ELF-1 (cell line): ENCODE measurements around the gene ZBTB20.
A peak's percentile ranks its signal among the peaks of the same experiment; 100 is the strongest.

ENCODE experiments used
- DNase-seq: peaks from one replicate; pipeline ENCODE4 v3.0.0-alpha.2; 2016; ENCODE audit warnings: low read depth, low spot score

The ZBTB20 gene

DNA sequence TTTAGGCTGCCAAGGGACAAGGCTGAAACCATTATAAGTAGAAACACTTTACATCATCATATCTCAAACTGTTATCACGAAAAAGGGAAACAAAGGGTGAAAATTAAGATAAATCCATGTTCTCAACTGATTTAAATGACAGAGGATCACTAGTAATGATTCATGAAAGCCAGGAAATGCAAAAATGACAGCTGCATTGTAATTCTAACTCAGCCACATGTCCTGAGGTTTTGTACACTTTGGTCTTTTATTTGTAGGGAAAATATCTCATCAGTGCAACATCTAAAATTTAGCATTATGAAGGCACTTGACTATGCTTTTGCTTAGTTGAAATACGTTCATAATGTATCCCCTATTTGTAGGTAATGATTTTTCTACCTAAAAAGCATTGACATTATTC, 473.6 kb downstream of the ZBTB20 start:
- no peak for DNase-seq

DNA sequence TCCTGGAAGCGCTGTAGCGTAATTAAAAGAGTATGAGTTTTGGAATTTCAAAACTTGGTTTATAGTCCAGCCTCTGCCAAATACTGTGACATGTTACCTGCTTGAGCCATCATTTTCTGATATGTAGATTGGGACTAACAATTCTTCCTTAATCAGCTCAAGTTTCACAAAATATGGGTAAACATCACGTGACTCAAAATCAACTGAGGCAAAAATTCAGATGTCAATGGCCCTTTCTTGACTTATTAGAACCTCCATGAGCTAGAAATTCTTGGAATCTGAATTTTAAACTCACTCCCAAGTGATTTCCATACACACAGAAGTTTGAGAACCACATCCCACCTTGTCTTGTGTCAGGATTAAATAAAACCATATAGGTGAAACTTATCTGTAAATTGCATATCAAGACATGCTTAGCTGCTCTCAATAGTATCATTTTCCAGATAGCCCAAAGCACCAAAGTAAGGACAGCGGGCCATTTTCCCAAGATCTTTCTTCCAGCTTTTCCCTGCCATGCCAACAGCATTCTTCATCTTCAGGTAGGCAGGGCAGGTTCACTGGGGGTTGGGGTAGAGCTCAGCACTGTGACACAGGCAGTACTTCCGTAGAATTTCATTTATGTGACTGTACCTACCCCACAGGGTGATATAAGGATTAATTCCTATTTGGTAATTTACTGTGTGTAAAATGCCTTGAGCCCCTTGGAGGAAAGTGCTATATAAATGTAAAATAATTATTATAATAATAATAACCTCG, 474.2 kb downstream of the ZBTB20 start:
- DNase-seq, result no peak

DNA sequence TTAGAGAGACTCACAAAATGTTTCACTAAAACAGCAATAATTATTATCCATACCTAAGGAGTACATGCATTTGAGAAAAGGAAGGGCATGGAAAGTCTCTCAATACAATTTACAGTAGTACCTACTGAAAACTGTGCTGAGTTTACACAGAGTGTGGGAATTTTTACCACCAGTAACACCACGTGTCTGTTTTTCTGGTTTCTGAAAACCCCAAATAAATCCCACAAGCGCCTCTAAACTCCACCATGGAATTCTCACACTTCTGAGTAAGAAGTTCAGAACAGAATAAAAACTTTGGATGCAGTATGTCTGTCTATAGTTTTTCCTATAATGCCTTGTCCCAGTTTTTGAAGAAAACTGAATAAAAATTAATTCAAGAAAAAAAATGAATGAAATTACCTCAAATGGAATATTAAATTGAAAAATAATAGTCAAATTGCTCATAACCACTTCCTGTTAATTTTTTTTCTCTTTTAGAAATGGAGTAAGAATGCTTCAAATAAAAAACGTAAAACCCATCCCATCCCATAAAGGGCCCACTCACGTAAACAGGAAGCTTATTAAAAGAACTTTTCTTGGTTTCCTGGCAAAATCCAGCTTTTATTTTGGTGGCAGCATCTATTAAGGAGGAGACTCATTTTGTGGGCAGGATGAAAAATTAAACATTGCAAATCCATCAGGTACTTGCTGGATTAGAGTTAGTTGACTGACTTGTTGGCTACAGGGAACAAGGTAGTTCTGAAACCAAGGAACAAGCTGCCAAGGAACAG, 475.2 kb downstream of the ZBTB20 start:
- DNase-seq, result no peak

DNA sequence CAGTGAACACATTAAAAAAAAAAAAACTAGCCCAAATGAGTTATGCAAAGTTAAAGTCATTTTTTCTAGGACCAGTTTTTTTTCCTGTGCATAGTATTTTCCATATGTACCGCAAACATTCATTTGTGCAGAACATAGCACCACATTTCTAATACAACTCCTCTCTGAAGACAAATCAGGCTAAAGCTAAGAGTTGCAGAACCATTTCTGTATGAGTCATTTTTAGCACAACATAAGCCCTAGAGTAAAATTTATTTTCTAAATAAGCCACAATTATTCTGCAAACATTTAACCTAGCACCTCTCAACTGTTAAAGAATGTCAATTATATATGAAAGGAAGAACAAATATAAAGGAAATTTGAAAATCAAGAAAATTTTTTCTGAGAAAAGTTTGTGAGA, 477.5 kb downstream of the ZBTB20 start:
- no peak for DNase-seq

DNA sequence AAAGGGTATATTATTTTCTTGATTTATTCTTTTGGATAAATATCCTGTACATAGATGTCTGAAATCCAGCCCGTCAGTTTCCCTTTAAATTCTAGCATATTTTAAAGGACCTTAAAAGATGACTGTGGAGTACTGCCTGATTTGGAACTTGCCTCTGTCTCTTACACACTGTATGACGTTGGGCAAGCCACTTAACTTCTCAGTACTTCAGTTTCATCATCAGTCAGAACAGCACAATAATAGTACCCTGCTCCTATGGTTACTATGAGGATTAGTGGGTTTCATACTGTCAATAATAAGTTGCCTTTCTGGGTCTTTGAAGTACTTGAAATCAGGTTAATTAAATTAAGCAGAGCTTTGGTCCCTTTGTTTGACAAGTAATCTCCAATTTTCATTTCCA, 479.0 kb downstream of the ZBTB20 start:
- no peak for DNase-seq

DNA sequence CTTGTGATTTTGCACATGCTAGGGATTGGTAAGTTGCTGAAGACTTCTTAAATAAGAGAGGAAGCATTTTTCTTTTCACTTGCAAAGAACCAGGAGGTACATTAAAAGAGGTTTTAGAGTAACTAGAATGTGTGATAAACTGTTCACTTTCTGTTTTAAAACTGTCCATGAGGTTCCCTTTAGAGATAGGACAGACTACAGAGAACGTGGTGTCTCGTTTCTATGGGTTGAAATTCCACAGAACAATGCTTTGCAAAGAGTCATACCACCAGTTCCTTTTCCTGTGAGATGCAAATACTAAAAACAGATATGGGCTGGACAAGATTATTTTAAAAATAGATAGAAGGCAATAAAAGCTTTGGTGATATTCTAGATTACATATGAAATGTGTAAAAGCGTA, 480.5 kb downstream of the ZBTB20 start:
- DNase-seq, result no peak

DNA sequence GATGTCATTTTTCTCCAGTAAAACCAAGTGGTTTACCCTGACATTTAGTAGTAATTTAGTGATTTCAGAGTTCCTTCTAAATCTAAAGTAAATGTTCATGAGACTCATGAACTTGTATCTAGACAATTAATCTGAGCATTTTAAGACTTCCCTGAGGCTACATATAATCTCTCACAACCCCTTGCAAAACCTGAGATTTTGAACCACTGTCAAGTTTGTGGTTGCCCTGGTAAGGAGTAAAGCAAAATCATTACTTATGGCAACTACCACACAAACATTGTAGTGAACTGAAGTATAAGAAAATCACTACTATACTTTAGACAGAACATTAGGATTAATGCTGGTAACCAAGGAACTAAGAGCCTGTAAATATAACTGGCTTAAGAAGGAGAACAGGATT, 483.1 kb downstream of the ZBTB20 start:
- no peak for DNase-seq

DNA sequence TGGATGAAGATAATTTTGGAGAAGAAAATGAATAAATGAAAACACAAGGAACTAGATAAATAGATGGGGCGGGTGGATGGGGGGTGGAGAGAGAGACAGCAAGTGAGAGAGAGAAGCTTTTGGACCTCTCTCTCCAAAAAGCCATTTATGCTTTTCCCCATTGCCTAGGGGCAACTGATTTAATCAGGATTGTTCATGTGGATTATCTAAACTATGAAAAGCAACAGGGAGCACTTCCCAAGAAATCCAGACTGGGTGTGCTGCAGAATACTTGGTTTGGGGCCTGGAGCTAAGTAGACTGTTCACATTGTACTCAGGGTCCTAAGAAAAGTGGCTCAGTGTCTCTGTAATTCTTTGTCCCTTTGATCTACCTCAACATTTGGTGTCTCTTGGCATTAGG, 486.3 kb downstream of the ZBTB20 start:
- no peak for DNase-seq

DNA sequence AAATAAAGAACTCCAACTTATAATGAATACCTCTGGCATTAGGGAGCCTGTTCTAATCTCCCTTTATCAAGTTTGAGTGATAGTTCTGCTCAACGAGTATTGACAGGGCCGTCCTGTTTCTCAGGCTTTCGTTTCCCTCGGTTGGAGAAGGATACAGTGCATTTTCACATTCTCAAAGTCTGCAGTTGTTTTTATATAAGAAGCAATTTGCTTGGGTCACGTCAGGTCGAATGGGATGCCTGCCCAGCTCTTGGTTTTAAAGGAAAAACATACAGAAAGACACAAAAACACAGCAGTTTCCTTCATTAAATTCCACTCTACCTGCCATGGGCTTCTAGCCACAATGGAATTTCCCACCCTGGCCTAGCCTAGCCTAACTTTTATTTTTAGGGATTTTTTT, 487.0 kb downstream of the ZBTB20 start:
- no peak for DNase-seq

DNA sequence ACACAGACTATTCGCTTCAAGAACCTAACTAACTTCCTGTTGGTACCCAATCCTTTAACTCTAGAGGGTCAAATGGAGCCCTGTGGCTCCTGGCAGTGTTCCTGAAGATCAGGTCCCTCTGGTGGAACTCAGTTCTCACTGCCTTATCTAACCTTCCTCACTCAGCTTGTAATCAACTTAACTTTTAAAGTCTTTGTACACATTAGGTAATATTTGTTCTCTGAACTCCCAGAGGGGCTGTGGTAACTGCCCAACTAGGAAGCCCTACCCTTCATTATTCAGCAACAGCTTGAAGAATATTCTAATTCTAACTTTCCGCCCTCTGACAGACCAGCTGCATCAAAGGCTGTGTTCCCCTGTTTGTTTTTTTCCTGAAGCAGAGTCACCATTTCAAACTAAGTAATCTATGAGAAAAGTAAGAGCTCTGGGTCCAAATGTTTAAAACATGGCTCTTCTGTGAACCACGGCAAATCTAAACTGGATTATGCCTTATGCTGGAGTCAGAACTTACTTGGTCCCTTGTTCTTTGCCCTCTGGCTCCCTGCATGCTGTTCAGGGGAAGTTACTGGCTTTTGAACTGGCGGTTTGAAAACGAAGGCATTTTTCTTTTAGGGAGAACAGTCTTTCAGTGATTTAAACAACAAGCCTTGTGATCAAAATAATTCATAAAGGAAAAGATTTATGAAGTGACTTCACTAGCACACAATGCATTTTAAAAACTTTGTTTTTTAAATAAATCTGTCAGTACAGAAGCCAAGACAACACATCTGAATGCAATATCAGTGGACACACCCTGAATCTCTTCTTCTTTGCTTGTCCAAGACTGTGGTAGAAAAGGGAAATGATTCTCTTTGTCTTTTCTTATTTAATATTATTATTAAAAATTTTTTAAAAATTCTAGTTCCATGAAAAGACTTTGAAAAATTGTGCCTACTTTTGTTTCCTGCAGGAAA, 487.7 kb downstream of the ZBTB20 start:
- DNase-seq, result peak; percentile 2

DNA sequence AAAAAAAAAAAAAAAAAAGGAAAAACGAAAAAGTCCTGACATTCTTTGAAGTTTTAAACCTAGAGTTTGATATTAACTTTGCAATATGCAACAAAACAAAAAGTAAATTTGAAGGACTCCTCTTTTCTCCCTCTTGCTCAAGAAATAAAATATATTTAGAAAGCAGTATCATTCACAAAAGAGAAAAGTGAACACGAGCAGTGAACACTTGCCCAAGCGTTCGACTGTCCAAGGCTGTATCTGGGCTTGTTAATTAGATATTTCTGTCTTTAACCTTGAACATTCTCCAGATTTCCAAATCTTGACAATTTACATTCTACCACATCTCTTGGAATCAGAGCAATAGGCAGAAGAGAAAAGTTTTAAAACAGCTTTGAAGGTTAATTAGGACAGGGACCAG, 495.5 kb downstream of the ZBTB20 start:
- DNase-seq, result no peak

DNA sequence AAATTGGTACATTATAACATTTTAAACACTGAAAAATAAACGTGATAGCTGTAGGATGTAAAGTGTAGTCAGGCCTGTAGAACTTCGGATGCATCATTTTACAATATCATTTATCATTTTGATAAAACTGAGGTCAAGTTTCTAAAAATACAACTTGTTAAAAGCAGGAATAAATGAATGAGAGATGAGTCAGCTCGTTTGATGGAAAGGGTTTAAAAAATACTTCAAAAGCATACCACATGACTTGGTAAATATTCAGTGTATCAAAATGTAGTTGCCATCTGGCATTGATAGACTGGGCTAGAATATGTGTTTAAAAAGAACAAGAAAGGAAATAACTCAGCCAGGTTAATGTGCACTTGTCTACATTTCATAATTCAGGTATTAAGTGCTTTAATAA, 496.3 kb downstream of the ZBTB20 start:
- no peak for DNase-seq

DNA sequence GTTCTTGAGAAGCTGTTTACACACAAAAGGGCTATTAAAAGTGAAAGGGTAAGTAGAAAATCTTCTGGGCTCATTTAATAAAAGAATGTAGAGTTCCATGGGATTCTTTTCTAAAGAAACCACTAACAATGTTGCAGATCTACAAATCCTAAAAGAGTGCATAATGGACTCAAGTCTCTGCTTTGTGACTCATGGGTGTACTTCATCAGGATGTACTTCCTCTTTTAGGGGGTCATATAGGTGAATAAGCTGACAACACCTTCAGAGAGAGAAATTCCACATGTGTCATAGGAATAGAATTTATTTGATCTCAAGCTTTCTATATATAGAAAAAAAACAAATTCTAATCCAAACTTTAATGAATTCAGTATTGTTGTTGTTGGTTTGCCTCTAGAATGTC, 497.8 kb downstream of the ZBTB20 start:
- no peak for DNase-seq

DNA sequence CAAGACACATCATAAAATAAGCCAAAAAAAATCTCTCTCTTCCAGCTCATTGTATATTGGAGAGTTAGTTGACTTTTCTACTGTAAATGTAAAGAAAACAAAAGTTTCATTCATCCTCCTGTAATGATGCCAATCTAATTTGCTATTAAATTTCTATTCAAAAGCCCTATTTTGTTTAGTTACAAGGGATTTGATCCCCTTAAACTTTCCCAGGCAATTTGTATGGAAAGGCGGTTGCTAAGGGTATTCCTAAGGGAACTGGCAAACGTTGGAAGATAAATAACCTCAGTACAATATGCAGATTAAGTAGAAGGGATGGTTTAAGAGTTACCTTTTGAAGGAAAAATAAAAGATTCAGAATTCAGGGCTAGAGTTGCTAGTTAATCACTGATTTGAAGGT, 500.6 kb downstream of the ZBTB20 start:
- no peak for DNase-seq

DNA sequence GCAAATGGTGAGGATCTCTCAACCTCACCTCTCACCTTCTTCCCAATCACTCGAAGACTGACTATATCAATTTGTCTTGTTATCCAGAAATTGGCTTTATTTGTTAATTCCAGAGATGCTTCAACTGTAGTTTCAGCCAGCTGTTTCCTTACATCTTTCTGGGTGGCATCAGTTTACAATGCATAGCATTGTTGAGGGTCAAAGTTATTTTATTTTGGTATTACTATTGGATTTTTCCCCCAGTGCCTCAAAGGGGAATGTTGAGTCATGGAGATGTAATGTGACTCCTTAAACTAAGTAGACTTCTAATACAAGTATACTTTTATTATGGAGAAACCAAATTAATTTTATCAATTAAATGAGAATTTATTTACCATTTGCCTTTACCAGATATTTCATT, 501.7 kb downstream of the ZBTB20 start:
- DNase-seq, result no peak

DNA sequence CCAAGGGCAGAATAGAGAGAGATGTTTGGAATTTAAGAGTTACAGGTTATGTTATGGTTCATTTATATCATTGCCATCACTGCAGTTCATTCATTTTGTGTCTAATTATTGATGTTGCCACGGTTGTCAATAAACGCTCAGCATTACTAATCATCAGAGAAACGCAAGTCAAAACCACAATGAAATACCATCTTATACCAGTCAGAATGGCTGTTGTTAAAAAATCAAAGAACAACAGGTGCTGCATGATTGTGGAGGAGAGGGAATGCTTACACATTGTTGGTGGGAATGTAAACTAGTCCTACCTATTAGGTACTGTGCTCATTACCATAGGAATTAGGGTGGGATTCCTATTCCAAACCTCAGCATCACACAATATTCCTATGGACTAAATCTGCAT, 502.7 kb downstream of the ZBTB20 start:
- DNase-seq, result no peak

DNA sequence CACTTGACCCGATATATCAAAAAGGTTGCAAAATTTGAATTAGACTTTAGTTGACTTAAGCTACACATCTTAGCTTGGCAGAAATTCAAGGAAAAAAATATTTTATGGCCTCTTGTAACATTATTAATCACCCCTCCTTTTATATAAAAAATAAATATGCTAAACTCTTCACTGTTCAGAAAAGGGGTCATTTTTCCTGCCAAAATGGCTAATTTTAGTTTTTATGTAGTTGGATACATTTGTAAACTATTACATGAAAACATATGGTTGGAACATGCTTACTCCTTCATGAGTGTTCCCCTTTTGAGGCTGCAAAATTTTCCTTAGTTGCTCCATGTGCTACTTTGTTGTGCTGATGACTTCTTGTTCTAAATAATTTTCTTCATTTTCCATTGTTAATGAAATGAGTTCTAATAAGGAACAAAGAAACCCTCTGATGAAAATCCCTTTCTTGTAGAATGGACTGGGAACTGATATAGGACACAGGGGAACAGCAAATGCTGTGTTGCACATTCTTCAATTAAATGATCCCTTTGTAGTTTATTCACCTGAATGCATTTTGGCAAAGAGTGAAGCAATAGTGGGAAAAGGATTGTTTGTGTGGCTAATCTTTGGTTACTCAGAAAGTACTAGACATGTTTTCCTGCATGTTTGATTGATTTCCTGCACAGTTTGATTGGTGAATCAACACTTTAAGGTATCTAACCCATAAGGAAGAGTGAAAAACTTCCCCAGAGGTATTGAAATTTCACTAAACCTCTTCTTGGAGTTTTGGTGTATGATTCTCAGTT, 503.9 kb downstream of the ZBTB20 start:
- no peak for DNase-seq

DNA sequence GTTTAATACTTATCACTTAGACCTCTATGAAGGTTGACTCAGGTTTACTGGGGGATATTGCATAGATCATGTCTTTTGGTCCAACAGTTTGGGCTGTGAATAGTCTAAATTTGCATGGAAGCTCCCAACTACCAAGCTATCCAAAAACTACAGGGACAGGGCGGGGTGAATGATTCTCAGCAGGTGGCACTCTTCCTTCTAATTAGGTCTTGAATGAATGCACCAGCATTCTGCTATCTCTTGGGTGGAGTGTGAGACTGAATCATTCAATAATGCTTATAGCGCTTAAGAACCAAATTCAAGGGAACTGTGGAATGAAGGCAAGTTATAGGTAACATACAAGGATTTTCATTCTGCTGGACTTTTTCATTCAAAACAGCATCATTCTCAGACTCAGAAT, 507.0 kb downstream of the ZBTB20 start:
- DNase-seq, result no peak

DNA sequence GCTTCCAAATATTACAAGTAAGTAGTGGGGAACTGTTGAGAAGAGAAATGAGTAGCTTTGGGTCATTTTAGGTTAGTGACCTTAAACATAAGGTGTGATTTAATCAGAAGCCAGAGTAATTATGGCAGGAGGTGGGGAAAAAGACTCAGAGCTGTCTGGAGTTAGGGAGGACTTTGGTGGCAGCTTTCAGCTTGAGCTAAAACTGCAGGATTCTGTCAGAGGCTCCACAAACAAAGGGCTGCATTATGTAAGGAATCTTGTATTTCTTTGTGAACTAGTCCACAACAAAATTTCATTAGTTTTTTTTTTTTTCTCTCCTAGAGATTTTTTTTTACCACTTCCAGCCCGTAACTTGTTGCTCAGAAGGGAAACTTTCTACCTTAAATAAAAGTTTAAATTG, 507.9 kb downstream of the ZBTB20 start:
- no peak for DNase-seq

DNA sequence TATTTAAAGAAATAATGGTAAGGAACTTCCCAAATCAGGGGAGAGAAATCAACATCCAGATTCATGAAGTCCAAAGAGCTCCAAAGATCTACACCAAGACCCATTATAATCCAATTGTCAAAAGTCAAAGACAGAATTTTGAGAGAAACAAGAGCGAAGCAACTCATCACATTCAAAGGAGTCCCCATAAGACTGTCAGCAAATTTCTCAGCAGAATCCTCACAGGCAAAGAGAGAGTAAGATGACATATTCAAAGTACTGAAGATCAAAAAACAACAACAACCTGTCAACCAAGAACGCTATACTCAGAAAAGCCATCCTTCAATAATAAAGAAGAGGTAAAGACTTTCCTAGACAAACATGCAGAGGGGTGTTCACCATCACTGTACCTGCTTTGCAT, 511.2 kb downstream of the ZBTB20 start:
- DNase-seq, result no peak

DNA sequence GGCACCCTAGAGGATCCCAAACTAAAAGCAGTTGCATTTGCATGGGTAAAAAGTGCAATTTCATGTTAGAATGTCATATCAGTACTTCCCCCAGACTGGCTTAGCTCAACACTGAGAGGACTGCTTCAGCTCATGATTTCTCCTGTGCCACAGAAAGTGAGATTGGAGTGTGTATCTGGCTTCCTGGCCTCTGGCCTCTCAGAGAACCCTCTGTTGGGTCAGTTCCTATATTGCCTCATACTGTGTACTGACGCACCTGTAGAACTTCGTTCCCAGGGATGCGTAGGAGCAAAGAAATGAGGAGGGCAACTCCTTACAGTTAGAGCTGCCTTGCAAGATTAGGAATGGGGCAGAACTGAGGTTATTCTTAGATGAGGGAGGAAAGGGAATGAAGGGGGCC, 512.5 kb downstream of the ZBTB20 start:
- no peak for DNase-seq
